ENCODE measurements around the gene OSBPL3.

OSBPL3 gene

DNA sequence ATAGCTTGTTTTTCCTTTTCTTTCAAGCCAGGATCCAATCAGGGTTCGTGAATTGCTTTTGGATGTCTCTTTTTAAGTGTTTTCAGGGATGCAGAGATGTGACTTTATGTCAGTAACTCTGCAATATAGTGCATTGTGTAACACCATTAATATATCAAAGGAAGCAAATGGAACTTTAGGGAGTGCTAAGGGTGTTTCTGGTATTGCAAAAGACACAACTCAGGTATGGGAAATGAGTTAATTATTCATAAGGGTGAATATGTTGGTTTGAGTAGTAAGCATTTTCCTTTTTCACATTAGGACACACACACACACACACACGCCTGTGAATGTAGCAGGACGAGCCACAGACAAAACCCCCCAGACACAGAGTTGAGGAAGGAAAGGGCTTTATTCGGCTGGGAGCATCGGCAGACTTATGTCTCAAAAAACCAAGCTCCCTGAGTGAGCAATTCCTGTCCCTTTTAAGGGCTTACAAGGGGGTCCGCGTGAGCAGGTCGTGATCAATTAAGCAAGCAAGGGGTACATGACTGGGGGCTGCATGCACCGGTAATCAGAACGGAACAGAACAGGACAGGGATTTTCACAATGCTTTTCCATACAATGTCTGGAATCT, 190.9 kb downstream of the OSBPL3 start:
- no peak for DNase-seq

DNA sequence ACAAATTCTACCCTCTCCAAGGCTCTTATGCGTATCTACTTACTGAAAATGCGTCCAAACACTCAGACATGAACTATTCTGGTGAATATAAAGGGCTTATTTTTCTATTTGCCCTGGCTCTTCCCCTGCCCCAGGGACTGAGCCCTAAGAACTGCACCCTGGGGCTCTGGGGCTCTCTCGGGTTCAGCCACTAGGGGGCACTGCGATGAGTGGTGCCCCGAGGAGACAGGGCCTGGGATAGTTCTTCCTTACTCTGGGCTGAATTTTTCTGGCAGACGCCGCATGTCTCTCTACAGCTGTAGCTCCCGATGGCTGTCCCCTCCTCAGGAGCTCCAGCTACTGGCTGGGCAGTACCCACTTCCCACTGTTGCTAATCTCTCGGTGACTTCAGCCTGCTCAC, 191.9 kb downstream of the OSBPL3 start:
- DNase-seq, result no peak

DNA sequence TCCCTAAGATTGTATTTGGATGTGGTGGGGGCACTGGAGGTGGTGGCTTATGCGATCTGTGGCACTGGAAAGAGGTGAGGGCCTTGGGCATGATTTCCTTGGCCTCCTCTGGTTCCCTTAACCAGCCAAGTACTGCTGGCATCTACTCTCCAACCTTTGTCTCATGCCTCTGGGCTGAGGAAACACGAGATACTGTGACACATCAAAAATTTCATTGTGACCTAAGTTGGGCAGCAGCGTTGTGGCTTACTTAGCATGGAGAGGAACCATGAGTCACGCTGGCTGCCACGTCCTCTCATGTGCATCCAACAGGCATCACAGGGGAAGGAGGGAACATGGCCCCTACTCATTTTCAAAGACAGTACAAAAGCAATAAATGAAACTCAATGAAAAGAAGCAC, 193.0 kb downstream of the OSBPL3 start:
- DNase-seq, result no peak

DNA sequence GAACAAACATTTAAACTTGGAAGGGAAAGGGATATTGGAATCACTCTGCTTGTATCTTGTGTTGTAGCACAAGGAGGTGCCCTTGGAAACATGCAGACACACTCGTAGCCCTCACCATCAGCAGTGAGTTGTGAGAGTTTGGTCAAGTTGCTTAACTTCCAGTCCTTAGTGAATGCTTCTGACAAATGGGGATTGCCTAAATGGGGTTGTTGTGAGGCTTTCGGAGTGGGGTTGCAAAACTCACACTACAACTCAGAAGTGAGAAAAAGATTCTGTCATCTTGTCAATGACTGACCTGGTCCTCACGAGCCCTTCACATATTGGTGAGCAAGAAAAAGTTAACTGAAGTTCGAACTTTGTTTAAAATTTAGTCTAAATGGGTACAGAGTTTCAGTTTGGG, 193.7 kb downstream of the OSBPL3 start:
- DNase-seq, result no peak

DNA sequence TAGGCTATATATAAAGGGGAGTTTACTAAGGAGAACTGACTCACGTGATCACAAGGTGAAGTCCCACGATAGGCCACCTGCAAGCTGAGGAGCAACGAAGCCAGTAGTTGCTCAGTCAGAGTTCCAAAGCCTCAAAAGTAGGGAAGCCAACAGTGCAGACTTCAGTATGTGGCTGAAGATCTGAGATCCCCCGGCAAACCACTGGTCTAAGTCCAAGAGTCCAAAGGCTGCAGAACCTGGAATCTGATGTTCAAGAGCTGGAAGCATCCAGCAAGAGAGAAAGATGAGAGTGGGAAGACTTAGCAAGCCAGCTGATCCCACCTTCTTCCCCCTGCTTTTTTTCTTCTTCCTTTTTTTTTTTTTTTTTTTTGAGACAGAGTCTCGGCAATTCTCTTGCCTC, 195.7 kb downstream of the OSBPL3 start:
- DNase-seq, result no peak

DNA sequence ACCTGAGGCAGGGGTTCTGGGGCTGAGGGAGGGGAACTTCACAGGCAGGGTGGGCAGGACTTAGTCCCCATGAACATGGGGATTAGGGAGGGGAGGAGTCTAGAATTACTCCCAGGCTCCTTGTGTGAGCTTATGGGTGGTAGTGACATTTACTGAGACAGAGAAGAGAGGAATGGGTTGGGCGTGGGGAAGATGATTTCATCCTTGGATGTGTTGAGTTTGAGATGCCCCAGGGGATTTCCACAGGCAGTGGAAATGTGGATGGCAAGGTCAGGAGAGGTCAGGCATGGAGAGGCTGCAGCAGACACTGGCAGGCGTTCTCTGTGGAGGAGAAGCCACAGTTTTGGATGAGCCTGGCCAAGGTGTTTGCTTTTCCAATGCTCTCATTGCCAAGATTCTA, 196.3 kb downstream of the OSBPL3 start:
- DNase-seq, result no peak

DNA sequence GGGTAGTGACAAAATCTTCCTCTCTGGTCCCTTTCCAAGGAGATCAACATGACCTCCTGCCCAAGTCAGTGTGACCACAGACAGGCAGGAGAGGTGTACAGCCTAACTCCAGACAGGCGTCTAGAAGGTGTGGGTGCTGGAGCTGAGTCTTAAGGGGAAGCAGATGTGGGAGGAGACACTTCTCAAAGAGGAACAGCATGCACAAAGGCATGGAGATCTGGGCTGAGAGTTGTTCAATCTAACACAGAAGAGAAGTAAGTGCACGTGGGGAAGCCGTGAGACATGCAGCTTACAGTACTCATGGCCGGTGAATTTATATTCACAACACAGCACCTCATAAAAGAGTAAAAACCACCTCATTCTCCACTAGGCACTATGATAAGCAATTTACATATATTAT, 198.9 kb downstream of the OSBPL3 start:
- no peak for DNase-seq

DNA sequence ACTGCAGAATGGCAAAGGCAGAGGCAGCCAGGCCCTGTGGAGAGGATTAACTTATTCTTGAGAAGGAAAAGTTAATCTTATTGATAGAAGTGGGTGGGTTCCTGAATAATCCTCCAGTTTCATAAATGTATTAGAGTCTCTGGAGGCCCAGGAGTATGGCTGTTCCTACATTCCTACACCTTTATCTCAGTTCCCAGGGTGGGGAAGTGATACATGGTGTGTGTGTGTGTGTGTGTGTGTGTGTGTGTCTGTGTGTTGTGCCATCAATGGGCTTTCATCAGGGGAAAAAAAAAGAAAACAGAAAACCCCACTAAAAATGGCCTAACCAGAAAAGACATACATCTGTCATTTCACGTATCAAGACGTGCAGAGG, 200.7 kb downstream of the OSBPL3 start:
- no peak for DNase-seq

DNA sequence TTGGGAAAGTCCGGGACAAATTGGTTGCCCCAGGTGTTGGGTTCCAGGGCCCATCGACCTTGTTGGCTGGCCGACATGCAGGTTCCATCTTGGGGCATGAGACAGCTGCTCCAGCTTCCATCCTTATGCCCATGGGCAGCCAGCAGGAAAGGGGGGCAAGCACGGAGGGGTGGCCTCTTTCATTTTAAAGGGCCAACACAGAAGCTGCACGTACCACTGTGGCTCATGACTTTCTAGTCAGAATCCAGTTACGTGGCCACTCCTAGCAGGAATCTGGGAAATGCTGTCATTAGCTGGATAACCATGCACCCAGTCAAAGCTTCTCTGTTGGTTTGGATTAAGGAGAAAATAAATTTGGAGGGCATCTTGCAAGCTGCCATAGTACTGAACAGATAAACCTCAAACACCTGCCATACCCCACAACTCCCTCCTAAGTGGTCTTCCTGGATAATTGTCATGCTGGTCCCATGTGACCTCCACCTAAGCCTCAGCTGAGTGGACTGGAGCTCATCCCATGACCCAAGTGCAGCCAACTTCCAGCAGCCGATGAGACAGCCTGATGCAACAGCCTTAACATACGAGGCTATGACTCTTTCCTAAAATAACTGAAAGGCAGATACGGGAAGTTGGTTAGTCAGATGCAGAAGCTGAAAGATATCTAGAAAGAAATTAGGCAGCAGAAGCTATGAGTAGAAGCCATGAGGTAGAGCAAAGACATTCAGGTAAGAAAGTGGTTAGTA, 201.3 kb downstream of the OSBPL3 start:
- no peak for DNase-seq

DNA sequence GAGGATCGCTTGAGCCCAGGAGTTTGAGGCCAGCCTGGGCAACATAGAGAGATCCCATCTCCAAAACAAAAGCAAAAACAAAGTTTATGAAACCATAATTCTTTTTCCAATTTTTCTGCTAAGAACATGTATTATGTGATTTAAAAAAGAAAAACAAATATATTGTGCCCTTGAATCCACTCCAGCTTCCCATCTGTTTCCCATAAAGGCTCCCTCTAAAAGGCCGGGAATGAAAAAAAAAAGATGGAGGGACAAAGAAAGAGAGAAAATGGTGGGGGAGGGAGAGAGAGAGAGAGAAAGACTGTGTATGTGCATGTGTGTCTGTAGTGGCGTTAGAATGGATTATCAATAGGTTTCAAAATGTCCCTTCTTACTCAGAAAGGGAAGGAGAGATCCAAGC, 202.2 kb downstream of the OSBPL3 start:
- no peak for DNase-seq

DNA sequence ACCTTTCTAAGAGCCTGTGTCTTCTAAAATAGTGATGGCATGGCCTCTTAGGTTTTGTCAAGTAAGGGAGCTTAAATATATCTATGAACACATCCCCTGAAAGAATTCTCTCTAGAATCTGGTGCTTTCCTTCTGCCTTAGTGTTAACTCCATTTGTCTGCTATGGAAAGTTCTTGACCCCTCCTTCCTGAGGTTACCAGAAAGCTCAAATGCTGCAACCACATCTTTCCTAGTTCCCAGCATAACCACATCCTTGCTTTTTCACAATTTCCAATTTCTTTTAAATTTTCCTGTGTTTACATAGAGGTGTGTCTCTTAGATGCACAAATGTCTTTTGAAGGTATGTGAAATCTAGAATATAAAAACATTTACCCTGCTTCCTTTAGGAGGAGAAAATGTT, 206.3 kb downstream of the OSBPL3 start:
- DNase-seq, result no peak

DNA sequence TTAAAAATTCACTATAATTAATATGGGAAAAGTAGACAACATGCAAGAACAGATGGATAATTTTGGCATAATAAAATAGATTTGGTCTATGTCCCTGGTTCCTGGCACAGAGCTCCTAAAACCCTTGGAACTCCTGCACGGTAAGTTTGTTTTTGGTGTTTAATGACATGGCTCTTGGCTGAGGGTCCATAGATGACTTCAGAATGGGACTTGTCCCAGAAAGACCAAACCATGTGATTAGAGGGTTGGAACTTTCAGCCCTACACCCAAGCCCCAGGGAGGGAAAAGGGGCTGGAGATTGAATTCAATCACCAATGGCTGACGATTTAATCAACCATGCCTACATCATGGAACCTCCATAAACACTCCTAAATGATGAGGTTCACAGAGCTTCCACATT, 210.1 kb downstream of the OSBPL3 start:
- no peak for DNase-seq

DNA sequence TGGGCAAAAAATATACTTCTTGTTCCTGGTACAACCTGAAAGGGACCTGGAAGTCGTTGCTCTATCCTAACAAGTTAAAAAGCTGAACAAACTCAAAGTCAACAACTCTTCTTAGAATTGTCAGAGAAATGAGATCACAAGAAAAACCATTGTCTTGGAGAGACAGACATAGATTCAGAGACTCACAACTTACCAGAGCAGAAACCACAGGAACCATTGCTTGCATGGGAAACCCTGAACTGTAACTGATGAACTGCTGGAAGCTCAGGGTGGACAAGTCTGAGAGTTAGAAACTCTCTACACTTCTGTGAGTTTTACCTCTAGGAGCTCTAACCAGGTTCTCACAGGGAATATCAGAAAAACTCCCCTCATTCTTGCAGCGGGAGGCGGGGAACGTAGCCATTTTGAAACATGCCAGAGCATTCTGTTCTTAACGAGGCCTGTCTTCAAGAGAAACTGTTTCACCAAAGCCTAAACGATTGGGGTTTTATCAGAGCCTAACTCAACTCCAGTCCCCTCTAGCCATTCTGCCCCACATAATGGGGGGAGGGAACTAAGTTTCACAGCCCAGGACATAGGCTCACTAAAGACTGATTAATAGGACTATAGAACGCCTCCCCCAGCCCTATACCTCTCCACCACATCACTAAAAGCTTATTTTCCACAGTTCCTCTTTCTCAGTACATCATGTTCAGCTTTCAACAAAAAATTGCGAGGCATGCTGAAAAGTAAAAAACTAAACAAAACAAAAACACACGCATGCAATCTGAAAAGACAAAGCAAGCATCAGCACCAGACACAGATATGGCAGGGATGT, 210.8 kb downstream of the OSBPL3 start:
- no peak for DNase-seq

DNA sequence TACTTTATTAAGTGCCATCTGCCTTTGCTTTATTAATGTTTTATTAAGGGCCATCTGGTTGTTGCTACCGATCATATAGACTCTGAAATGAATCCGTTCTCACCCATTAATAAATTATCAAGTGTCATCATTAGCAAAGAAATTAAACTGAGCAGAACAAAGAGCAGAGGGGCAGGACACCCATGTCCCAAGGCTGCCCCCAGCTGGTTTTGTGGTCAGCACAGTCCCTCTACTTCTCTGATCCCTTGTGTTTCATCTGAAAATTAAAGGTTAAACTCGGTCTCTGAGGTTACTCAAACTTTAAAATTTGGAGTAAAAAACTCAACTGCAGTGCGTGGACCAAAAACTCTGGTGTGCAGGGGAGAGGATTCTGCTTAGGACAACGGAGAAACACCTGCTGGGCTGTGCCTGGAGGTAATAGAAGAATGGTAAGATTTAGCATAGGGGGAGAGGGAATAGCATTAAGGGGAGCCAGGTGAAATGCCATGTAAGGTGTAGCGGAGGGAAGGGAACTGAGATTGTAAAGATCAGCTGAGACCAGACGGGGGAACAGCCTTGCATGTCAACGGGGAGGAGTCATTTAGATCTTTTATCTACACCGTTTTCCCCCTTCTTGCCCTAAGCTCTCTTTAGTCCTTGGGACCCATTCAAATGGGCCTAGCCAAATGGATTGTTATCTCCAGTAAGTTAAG, 212.0 kb downstream of the OSBPL3 start:
- no peak for DNase-seq

DNA sequence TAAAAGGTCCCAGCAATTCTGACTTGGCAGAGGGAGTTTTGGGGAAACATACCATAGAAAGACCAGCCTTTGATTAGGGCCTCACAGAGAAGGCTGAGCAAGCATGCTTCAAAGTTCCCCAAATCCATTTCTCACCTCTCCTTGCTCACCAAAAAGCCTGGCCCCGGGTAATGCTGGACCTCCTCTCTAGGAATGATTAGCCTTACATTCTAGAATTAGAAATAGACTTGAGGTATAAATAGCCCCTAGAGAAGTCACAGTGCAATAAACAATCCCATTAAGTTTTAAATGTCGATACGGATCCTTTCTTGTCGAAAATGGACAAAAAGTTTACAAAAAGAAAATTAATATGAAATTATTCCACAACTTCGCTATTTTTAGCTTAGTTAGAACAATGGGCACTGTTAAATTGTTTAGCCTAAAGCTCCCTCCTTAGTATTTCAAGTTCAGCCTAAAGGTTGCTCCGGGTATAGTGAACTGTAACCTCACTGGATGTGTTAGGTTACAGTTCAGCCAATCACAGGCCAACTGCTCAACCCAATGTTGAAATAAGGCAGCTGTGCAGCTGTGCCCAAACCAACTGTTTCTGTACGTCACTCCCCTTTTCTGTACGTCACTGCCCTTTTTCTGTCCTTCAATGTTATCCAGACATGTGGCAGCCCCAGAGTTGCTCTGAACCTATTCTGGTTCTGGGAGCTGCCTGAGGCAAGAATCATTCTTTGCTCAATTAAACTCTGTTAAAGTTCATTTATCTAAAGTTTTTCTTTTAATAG, 214.8 kb downstream of the OSBPL3 start:
- no peak for DNase-seq

DNA sequence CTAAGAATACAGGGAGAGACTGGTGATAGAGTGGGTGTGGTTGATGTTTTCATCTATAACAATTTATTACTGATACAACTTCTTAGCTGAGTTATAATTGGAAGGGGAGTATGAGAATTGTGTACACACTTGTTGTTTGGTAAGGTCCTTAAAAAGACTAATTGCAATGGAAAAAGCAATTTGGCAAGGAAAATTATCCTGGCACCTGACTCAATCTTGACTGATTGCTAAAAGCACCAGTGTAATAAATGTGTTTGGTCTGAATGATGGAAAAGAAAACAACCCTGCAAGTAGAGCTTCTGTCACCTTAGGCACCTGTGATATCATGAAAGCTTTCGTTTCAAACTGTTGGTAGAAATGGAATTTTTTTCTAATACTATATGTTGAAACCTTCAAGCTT, 216.0 kb downstream of the OSBPL3 start:
- no peak for DNase-seq

DNA sequence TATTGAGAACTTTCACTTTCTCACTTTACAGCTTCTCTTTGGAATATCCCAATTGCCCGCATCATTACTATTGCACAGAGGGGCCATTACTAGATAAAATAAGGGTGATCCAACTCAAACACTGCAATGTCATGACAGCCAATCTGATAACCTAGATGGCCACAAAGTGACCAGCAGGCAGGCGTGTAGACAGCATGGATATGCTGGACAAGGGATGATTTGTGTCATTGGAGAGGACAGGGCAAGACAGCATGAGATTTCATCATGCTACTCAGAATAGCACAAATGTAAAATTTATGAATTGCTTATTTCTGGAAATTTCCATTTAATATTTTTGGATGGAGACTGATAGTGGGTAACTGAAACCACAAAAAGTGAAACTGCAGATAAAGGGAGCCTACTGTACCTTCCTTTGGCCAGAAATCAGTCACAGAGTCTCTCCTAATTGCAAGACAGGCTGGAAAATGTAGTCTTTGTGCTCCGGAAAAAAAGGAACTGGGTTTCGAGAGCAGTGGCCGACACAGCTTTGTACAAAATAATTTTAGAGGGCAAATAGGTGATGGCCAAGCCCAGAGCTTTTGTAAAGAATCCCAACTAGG, 216.6 kb downstream of the OSBPL3 start:
- no peak for DNase-seq

DNA sequence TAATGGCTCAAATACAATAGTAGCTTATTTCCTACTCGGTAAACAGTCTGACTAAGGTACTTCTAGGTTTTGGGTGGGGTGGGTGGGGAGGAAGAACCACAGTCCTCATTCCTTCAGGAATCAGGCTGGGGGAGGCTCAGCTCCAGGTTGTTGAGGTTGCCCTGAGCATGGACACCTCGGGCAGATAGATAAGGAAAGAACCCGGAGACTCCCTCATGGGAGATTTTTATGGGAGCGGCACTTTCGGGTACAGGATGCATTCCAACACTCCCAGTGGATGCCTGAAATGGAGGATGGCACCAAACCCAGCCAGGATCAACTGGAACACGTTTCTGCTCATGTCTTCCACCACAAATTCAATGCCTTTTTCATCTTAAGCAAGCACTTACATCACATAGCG, 217.2 kb downstream of the OSBPL3 start:
- DNase-seq, result no peak

DNA sequence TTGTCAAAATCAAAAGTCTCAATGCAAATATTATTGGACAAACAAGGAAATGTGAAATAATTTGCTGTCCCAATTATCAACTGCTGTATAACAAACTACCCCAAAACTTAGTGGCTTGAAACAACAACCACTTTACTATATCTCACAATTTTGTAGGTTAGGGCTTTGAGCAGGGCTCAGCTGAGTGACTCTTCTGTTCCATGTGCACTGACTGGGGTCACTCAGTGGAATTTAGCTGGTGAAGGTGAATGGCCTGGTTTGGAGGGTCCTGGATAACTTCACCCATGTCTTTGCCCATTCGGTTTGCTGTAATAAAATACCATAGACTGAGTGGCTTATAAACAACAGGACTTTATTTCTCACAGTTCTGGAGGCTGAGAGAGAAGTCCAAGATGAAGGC, 219.0 kb downstream of the OSBPL3 start:
- no peak for DNase-seq

DNA sequence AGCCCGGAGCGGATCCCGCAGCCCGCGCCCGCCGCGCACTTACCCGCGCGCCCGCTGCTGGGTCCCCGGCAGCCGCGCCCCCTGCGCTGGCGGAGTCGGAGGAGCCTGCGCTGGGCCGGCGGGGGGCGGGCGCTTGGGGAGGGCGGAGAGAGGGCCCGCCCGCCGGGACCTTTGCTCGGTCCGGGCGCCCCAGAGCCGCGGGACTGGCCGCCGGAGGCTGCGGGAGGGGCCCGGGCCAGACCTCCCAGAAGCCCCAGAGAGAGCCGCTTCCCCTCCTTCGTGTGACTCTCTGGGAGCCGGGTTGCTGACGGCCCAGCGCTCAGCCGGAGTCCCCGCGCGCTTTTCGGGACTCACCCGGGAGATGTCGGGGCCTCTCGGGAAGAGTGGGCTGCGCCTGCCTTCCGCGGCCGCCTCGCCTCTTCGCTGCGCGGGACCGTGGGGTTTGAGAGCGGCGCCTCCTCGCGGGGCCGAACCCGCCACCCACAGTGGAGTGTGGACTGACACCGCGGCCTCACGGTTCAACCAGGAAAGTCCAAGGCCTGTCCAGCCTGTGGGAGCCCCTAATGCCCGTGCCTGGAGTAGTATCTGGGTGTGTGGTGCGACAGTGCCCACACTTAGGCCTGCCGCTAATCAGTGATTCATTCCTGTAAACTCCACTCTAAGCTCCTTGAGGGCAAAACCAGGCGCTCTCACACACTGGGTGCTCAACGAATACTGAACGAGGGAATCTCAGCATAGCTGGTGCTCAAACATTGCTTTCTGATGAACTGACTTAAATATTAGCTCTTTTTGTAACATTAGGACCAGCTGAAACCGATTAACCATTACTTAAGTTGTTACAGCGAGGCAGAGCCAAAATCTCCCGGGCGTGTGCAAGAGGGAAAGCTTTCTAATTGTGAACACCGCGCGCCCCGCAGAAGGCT, 222.4 kb downstream of the OSBPL3 start, which contains the start of gene GSDME:
Gene GSDME (minus strand): TSS at position 112 of the 923 bp plus-strand sequence. CDS start 7,690 bp downstream, outside the sequence.
- no peak for DNase-seq

All from NCI-H748 treated with DMSO at 0.1 percent for 48 hours (cell line).